IPS-NIHi7 (cell line): ENCODE results near the gene SEMA6A.
"Not testable (repeated sequence)": the region's sequence is repeated elsewhere in the genome, so short reads cannot be mapped to it uniquely, and the experiment has no call there.

Experiments used
- DNase-seq: peaks from one replicate; pipeline ENCODE4 v3.0.0; 2012; ENCODE audit warnings: mixed read lengths; ENCODE audit errors: extremely low spot score

Gene SEMA6A

DNA sequence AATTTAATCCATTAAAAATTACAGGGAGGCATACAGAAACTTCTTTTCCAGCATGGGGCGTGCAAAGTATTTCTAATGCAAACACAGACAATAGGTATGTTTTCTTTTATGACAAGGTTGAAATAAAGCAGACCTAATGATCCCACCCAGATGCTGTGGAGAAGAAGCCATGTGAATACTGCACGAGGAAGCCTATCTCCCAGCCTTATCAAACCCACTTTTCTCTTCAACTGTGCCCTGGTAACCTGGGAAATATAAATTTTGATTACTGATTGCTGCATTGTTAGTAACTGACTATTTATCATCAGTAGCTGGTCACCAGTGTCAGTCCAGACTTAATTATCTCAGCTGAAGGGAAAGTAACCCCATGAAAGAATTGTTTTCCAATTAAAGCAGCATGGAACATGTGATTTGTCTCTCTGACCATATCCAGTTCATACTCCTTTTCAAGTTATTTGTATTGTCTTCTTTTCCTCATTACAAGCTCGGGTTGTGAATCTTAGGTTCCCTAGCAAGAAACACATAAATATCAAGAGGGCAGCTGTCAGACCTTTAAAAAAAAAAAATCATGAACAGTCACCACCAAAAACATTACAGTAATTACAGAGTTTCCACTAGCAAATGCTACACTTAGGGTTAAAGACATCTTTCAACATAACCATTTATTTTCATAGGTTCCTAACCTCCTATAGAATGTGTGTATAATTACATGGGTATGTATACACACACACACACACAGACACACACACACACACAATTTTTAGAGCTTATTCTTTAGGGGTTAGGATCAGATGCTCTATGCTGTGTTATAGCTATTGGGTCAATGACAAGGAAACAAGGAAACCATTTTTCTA lies 50.3 kb downstream of the SEMA6A start:
- no peak for DNase-seq

DNA sequence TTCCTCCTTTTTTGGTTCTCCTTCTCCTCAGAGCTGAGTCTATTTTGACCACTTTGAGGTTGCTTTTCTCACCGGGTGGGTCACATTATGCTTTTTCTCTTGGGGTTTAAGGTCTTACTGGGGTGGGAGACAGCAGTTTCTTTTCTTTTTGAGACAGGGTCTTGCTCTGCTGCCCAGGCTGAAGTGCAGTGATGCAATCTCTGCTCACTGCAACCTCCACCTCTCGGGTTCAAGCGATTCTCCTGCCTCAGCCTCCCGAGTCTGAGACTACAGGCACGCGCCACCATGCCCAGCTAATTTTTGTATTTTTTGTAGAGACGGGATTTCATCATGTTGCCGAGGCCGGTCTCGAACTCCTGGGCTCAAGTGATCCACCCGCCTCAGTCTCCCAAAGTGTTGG lies 51.4 kb downstream of the SEMA6A start:
- DNase-seq, result not testable (repeated sequence)

GRCh38 chr5:116522356-116523136 lies 52.1 kb downstream of the SEMA6A start:
- no peak for DNase-seq

DNA sequence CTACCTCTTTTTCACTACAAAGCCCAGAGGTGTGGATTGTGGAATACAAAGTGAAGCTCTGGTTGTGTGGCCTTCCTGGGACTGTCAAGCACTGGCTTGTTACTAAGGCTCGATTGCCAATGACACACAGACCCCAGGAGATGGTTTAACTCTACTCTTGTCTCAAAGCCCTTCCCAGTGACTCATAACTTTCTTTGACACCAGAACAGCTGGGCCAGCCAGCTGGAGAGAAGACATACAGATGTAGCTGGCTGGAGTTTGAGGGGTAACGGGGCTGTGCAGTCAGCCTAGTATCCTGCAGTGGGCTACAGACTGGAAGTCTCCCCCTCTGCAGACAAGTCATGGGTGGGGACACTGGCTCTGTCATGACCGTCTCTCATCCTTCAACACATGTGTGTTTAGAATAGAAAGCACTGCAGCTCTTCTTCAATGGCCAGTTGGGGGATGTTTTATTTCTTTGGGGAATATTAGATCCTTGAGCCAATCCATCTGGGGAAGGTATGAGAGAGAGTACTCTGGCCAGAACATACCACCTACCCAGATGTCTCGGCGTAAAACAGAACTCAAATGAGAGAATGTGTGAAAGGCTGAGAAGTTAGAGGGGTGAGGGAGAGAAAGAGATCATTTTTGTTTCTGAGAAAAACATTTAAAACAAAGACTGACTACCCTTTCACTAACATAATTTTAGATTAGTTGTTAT lies 53.3 kb downstream of the SEMA6A start:
- DNase-seq, result no peak

GRCh38 chr5:116520771-116521170 lies 53.9 kb downstream of the SEMA6A start:
- no peak for DNase-seq

DNA sequence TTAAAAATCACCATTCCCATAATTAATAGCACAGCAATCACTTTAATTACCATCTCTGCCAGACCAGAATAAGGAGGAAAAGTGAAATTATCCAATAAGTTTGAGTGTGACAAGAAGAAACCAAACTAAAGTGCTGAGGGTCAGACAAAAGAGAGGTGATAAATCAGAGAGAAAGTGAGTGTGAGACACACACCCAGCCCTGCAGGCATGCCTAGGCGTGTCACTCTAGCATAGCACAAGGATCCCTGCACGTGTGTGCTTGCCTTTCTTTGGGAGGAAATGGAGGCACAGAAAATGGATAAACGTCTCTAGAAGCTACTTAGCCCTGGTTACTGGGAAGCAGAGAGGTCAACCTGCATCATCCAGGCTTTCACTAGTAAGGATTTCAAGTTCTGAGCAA lies 56.2 kb downstream of the SEMA6A start:
- no peak for DNase-seq

GRCh38 chr5:116517488-116517887 lies 57.1 kb downstream of the SEMA6A start:
- no peak for DNase-seq

GRCh38 chr5:116516021-116516420 lies 58.6 kb downstream of the SEMA6A start:
- DNase-seq, result no peak

- no peak for DNase-seq
Observed at GRCh38 chr5:116514421-116514970, 60.1 kb downstream of the SEMA6A start.

GRCh38 chr5:116510517-116510916 lies 64.1 kb downstream of the SEMA6A start:
- DNase-seq, result no peak

DNA sequence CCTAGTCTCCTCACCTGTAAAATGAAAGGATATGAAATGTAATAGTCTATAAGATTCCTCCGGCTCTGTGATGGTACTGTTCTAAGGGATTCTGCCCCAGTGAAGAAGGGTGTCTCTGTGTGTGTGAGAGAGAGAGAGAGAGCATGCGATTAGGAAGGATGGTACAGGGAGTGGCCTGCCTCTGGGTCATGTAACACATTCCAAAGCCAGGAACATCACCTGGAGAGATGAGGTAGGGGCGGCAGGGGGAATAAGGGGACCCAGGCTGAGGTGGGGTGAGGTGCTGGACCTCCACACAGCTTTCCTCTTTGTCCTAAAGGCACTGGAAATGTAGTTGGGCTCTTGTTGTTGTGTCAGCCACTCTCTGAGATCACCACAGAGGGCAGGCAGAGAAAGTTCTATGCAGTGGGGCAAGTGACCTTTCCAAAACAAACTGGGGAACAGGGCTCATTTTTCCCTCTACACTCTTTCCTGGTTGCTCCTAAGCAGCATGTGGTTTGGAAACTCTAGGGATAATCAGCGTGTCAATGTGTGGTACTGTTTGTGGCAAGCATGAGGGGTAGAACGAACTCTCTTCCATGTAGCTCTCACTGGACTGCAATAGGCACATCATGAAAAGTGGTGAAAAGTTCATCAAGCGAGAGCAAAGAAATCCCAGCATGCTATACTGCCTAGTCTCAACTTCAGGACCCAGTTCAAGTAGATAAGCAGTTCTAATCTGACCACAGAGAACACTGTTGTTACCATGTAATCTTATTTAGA lies 65.0 kb downstream of the SEMA6A start:
- no peak for DNase-seq

DNA sequence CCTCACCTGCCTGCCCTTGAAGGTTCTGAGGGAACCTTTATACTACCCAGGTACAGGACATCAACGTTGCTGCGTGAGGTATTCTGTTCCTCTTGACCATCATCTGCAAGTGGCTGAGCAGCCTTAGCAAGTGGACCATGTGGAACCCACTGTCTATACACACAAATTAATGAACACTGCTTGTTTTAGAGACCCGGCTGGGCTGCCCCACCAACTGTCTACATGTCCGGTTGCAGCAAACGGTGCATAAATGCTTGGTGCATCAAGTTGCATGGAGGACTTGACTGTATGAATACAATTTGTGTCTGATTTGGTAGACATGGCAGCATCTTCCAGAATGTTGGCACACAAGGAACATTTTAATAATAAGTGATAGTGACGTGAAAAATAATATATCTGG lies 65.8 kb downstream of the SEMA6A start:
- no peak for DNase-seq

GRCh38 chr5:116507941-116508655 lies 66.5 kb downstream of the SEMA6A start:
- DNase-seq, result no peak

DNA sequence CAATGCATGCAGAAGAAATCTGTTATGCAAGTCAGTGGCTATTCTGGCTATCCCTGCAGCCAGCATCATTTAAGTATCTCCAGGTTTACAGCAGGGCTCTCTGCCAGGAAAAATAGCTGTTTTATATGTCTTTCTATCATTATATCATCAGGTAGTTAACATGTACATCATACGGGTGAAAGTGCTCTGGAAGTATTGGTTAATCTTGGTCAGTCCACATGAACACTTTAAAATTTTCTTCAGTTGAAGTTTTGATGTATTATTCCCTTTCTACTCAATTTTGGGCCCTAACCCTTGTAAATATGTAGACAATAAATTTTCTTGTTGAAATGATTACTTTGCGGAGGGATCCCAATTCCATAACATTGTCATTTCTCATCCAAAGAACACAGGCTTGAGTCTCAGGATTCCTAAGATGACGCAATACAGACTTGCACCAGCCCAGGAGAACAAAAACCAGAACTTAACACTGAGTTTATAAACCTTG lies 67.5 kb downstream of the SEMA6A start:
- DNase-seq, result no peak

GRCh38 chr5:116506488-116506887 lies 68.1 kb downstream of the SEMA6A start:
- no peak for DNase-seq

GRCh38 chr5:116504593-116505166 lies 69.9 kb downstream of the SEMA6A start:
- no peak for DNase-seq

DNA sequence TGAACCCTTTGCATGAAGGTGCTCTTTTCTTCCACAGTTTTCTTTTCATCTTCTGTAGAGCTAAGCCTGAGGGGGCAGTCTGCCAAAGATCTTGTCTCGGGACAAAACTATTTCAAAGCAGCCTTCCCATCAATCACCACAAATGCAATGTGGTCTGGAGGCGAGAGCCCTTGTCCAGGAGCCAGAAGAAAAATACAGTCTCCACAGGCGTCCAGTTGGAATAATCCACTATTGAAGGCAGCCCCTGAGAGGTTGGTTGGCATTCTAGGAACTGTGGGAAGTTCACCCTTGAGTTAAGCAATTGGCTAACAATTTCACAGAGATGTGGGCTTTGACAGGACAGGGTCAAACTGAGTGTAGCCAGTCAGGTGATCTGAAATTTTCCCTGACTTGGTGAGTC lies 72.0 kb downstream of the SEMA6A start:
- no peak for DNase-seq

- DNase-seq, result no peak
Observed at GRCh38 chr5:116502138-116502537, 72.5 kb downstream of the SEMA6A start.

DNA sequence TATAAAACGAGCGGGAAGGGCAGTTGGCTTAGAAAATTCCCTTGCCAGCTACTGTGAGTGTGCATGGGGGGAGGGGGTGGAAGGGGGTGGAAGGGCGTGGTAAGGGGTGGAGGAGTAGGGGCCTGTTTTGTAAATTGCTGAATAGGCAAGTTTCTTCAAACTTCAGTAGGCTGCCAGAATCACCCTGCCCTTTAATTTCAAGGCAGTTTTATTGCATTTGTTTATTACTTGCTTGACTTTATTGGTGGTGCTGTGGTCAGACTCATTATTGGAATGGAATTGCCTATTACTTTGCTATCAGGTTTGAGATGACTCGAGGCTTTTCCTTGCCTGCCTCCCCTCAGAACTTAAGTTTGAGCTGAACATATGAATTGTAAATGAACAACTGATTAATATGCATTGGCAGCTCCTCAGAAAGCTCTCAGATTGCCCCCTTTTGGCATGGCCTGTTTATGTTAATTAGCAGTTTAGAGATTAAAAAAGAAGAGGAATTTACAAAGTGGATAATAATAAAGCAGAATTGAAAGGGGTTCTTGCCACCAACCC lies 76.0 kb downstream of the SEMA6A start:
- peak; percentile 30 for DNase-seq

DNA sequence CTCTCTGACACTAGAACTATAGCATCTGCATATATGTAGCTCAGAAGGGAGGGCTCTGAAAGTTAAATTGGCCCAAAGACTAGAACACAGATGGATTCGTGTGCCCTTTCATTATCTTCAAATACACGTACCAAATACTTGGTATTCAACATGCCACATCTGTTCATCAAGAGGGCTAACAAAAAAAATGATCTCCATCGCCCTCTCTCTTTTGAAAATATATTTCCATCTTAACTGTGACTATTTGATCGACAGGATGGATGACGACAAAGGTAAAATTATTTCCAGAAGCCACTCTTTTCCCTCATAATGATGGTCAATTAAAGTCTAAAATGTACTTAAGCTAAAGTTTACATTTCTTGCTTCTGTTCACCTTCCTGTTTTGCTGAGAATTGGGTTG lies 77.0 kb downstream of the SEMA6A start:
- no peak for DNase-seq
